ENCODE data around the gene TSR2. TPM values are rescaled to one million over a fixed set of nuclear protein-coding genes. Genes with fewer than 3 reads are reported as not detected.
"Not testable (repeated sequence)": the region's sequence is repeated elsewhere in the genome, so short reads cannot be mapped to it uniquely, and the experiment has no call there.

TSR2 gene
- total RNA-seq, 1 donor from 2014 or later = 13.0 TPM

GRCh38 chrX:54470054-54470760 lies 30.0 kb downstream of the TSR2 start:
- DNase-seq (ENCODE audit: low spot score in 2 of 2) (no peak), FAIRE-seq (no peak)

DNA sequence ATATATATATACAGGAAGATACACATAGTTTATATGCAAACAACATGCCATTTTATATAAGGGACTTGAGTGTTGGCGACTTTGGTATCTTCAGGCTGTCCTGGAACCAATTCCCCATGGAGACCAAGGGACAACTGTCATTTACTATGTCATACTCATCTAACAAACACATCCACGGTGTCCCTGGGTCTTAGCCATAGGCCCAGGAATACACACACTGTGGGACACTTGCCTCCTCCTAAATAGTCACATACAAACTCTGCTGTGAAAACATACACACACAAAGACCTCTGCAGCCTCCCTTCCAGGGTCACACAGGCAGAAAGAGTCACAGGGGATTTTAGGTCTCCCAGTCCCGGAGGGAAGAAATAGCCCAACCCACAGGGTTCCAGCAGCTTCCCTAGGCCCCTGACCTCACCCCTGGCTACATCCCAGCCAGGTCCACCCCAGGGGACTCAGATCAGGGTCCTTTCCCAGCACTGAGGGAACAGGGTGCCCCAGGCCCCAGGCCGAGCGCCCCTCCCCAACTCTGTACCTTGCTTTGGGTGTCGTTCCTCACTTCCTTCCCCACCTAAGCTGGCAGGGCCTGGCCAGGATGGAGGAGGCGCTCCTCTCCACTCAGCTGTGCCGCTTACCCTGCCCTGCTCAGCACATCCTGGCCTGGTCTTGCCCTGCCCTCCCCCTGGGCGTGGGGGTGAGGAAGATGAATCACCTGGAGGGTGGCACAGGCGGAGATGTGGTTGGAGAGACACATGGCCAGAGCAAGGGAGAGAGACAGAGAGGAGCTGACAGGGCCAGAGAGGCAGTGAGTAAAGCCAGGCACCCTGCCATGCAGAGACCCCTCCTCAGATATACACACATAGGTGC lies 34.0 kb downstream of the TSR2 start:
- no peak for FAIRE-seq

GRCh38 chrX:54479136-54480111 lies 39.2 kb downstream of the TSR2 start:
- FAIRE-seq (no peak), DNase-seq (ENCODE audit: low spot score in 2 of 2) (no peak)

More for the DNA sequence above, 34.0 kb downstream of the TSR2 start:
- DNase-seq (ENCODE audit: low spot score in 2 of 2) = no peak

GRCh38 chrX:54482839-54483593 lies 42.8 kb downstream of the TSR2 start:
- no peak for DNase-seq (ENCODE audit: low spot score in 2 of 2)
- no peak for FAIRE-seq

DNA sequence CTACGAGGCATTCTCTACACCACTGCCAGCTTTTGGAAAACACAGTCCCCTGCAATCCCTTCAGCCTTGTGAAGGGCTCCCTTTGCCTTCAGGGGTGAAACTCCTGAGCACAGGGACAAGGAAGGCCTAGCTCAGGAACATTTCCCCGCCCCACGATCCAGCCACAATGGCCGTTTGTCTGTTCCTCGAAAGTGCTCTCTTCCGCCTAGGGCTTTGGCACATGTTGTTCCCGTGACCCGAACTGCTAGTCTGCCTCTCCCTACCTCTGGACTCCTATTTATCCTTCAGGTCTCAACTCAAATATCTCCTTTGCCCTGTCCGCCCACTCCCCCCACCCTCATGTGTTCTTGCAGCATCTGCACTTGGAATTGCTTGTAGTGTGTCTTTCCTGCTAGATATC lies 43.7 kb downstream of the TSR2 start:
- DNase-seq (ENCODE audit: low spot score in 2 of 2) (no peak), FAIRE-seq (no peak)

- no peak for DNase-seq (ENCODE audit: low spot score in 2 of 2)
- FAIRE-seq = no peak
These were observed 44.5 kb downstream of the TSR2 start for GRCh38 chrX:54484666-54485065.

DNA sequence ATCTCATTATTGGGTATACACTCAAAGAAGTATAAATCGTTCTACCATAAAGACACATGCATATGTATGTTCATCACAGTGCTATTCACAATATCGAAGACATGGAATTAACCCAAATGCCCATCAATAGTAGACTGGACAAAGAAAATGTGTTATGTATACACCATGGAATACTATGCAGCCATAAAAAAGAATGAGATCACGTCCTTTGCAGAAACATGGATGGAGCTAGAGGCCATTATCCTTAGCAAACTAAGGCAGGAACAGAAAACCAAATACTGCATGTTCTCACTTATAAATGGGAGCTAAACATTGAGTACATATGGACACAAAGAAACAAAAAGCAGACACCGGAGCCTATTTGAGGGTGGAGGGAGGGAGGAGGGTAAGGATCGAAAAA lies 49.6 kb downstream of the TSR2 start:
- FAIRE-seq; DNase-seq (ENCODE audit: low spot score in 2 of 2): not testable (repeated sequence)

DNA sequence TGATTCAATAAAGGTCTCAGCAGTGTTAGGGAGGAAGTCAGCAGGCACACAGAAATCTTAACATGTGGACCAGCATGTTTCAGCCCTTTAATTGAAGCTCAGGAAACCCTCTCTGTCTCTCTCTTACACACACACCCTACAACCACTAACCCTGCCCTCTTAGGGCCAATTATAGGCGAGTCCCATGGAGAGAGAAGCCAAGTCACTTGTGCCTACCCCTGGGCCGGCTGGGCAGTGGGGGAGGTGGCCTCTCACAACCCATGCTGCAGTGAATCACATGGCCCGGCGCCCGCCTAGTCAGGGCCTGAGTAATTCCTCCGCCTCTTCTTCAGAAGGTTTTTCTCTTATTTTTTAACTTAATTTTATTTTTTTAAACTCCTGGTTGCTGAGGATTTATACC lies 52.1 kb downstream of the TSR2 start:
- DNase-seq (ENCODE audit: low spot score in 2 of 2) = no peak
- FAIRE-seq = no peak

DNA sequence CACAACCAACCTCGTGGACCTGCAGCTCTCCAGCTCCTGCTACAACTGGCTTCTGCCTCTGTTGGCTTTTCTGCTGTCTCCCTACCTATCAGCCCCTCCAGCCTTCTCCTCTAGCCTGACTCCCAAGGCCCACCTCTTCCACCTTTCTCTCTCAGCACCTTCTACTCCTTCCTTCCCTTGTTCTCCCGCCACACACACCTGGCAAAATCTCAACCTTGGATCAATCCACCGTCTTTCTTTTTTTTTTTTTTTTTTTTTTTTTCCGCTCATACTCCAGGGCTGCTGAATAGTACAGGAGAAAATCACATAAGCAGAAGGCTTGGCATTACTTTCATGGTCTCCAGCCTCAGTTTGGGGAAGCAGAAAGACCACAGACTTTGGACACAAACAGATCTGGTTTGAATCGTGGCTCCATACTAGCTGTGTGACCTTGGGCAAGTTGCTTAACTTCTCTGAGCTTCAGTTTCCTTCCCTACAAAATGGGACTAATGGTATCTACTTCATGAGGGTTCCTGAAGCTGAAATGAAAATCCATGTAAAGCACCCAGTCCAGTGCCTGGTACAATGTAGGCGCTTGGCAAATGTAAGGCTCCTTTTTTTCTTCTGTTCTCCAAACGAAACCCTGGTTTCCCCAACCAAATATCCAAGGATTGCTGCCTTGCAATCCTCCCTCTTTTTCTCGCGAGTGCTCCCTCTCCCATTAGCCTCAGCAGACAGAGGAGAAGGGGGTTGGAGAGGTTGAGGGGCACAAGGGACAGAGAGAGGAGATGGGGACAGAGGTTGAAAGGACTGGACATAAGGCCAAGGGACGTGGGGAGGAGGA lies 54.2 kb downstream of the TSR2 start:
- FAIRE-seq (no peak), DNase-seq (ENCODE audit: low spot score in 2 of 2) (no peak)

Other genes with a start within 250 kb of the TSR2 start
- 71.3 TPM for gene WNK3, start 82.4 kb upstream of the TSR2 start, total RNA-seq
- 9.4 TPM for gene FGD1, start 55.8 kb downstream of the TSR2 start, total RNA-seq
- gene GNL3L, start 89.8 kb downstream of the TSR2 start, total RNA-seq = 19.2 TPM